Umbilical cord (tissue), 2 donors: ENCODE data around the gene PRDM16. TPM values are rescaled to one million over a fixed set of nuclear protein-coding genes. Genes with fewer than 3 reads are reported as not detected.

Experiments
- DNase-seq: peaks from one replicate; pipeline ENCODE4 v3.0.0-alpha.2; 2015; ENCODE audit warnings: low spot score
- total RNA-seq: library from RNA; depleted of rRNA; stranded (reverse); fragments of >200 nt; gene quantifications from one replicate; pipeline ENCODE4 v1.2.3, GENCODE V29; 2014; ENCODE audit warnings: low replicate concordance; ENCODE audit not compliant: insufficient read depth

Gene PRDM16
- total RNA-seq, 1 donor from 2014 or later, result 6.3 TPM

- no peak for DNase-seq
Observed at GRCh38 chr1:3408751-3409266, 339.8 kb downstream of the PRDM16 start.

DNA sequence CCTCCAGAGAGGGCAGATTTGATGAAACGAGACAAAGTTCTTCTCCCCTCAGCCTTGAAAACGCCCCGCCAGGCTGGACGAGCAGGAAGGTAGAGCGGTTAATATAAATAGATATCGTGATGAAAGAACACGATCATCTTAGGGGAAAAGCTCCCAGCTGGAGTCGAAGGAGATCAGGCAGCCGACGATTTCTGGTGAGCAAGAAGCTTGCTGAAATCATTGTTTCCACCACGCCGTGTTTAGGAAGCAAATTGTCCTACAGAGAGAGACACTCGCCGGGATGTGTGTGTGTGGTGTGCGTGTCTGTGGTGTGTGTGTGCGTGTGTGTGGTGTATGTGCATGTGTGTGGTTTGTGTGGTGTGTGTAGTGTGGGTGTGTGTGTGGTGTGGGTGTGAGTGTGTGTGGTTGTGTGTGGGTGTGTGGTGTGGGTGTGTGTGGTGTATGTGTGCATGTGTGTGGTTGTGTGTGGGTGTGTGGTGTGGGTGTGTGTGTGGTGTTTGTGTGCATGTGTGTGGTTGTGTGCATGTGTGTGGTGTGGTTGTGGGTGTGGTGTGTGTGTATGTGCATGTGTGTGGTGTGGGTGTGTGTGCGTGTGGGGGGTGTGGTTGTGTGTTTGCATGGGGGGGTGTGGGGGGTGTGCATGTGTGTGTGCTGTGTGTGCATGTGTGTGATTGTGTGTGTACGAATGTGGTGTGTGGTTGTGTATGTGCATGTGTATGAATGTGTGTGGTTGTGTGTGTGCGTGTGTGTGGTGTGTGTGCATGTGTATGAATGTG, 340.6 kb downstream of the PRDM16 start:
- no peak for DNase-seq

GRCh38 chr1:3410142-3410925, 341.3 kb downstream of the PRDM16 start:
- peak; percentile 69 for DNase-seq

DNA sequence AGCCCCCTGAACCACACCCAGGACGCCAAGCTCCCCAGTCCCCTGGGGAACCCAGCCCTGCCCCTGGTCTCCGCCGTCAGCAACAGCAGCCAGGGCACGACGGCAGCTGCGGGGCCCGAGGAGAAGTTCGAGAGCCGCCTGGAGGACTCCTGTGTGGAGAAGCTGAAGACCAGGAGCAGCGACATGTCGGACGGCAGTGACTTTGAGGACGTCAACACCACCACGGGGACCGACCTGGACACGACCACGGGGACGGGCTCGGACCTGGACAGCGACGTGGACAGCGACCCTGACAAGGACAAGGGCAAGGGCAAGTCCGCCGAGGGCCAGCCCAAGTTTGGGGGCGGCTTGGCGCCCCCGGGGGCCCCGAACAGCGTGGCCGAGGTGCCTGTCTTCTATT, 342.8 kb downstream of the PRDM16 start:
- no peak for DNase-seq

- no peak for DNase-seq
Observed at GRCh38 chr1:3412376-3412775, 343.4 kb downstream of the PRDM16 start.

DNA sequence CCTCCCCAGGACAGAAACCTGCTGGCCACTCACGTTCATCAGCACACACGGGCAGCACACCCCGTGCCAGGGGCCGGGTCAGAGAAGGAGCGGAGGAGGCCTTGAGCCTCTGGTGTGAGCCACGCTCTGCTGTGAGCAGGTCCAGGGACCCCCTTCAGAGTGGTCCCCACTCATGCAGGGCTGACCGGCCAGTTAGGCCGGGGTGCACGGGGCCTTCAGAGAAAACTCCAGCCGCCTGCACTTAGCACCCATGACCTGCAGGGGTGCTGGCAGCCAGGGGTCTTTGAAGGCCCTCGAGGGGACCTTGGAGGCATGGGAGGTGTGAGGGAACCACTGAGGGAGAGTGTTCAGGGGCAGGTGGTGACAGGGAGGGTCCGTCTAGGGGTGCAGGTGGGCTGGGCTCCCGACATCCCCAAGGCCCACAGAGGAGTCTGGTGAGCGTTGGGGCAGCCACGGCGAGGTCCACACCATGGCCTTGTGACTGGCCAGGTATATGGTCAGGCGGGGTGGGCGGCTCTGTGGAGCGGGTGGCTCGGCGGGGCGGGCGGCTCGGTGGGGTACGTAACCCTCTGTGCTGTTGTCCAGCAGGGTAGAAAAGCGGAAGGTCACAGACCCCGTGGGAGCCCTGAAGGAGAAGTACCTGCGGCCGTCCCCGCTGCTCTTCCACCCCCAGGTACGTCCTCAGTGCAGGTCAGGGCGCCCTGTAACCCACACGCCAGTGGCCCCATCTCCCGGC, 345.1 kb downstream of the PRDM16 start:
- no peak for DNase-seq

- no peak for DNase-seq
Observed at GRCh38 chr1:3415260-3416090, 346.5 kb downstream of the PRDM16 start.

DNA sequence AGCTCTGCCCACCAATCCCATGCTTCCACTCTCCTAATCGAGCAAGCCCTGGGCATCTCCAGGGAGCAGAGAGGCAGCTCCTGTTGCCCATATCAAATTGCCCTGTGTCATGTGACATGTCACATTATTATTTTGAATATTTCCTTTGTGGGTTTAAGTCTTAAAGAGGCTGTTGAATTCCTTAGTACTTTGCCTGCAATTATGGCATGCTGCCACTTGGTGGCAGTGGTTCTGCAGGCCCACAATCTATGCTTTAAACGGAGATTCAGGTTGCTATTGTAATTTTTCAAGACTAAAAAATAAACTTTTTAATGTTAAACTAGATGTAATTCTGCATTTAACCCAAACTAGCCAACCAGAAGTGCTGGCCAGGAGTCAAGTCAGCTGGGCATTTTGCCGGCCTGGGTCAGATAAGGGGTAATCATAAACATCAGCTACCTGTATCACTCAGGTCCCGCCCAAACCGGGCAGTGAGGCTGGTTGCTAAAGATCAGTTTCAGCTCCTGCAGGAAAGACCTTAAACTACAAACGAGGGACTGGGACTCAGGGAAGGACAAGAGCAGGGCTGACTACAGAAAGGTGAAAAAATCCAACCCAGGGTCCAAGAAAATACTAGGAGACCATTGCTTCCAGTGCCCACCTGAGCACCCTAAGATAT, 348.2 kb downstream of the PRDM16 start:
- DNase-seq, result no peak

DNA sequence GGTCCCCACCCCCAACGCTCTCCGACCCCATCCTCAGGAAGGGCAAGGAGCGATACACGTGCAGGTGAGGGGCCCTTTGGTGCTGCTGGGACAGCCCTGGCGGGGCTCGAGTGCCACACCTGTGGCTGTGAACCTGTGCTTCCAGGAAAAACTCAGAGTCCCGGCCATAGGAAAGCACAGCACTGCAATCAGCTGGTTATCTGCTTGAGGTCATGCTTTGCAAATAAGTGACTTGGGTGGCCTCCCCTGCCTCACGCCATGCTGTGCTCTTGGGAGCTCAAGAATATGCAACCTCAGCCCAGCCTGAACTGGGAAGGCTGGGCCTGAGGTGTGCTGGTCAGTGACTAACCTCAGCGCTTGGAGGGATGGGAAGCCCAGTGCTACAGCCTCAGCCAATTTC, 348.9 kb downstream of the PRDM16 start:
- DNase-seq, result no peak

- no peak for DNase-seq
Observed at GRCh38 chr1:3418600-3418999, 349.6 kb downstream of the PRDM16 start.

DNA sequence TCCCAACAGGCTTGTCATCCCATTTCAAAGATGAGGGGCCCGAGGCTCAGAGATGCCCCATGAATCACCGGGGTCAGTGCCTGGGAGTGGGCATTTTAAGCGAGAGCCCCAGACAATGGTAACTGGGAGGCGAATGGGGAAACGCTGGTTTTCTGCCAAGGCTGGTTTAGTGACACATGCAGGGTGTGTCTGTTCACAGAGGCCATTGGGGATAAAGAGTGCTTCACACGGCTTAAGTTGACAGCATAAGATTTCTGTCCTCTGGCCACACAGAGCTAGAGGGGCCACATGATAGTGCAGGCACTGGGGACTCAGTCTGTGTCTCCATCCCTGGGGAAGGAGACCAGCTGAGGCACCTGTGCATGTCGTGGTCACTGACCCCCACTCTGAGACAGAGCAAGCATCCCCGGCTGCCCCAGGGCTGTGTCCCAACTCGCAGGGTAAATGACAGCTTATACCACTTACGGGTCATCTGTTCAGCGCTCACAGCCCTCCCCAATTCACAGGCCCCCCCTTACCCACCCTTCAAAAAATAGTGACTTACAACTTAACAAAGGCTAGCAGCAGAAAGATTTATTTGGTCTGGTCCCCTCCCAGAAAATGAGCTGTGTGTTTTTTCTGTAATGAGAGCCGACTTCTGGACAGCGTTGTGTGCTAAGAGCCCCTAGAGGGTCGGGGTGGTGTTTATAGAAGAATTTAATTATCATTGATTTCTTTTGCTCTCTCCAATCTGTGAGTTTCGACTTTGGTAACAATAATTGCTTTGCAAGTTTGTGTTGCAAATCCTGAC, 350.6 kb downstream of the PRDM16 start:
- DNase-seq, result no peak

- no peak for DNase-seq
Observed at GRCh38 chr1:3420218-3420951, 351.4 kb downstream of the PRDM16 start.

- no peak for DNase-seq
Observed at GRCh38 chr1:3422638-3423037, 353.6 kb downstream of the PRDM16 start.

- no peak for DNase-seq
Observed at GRCh38 chr1:3423245-3423829, 354.3 kb downstream of the PRDM16 start.

- no peak for DNase-seq
Observed at GRCh38 chr1:3423896-3424611, 355.1 kb downstream of the PRDM16 start.

DNA sequence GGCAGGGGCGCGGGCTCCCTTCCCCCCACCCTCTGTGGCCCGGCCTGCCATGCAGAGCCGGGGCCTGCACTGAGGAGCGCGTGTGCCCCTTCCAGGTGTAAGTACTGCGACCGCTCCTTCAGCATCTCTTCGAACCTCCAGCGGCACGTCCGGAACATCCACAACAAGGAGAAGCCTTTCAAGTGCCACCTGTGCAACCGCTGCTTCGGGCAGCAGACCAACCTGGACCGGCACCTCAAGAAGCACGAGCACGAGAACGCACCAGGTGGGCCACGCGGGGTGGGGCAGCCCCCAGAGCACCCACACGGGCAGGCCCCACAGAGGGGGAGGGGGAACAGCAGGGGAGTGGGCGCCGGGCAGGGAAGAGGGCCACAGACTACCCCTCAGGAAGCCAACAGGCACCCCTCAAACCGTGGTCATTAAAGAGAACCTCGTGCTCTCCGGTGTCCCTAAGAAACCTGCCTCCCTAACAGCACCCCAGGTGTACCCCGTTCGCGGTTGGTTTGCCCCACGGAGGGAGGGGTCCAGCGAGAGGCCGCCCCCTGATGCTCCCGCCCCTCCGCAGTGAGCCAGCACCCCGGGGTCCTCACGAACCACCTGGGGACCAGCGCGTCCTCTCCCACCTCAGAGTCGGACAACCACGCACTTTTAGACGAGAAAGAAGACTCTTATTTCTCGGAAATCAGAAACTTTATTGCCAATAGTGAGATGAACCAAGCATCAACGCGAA, 356.6 kb downstream of the PRDM16 start:
- DNase-seq, result no peak

DNA sequence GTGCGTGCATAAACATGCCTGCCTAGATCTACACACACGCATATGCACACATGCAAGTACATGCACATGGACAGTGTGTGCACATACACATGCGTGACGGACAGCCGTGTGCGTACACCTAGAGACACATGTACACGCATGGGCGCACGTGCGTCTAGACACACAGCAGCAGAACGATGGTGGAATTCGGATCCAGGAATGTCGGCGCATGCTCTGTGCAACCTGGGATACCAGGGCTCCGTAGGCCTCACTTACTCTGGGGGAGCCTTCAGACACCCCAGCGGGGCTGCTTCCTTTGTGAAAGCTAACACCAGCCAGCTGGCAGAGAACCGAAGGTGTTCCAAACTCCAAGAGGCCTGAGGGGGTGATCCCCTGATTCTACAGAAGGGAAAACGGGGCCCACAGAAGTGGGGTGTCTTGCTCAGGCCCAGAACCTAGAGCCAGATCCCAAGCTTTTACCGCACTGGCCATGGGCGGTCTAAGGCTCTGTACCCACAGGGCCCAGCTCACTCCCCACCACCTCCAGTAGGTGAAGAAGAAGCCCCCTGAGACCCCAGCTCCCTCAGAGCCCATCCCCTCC, 358.0 kb downstream of the PRDM16 start:
- no peak for DNase-seq
